ENCODE data around the gene MEGF9.
"Not testable (repeated sequence)": the region's sequence is repeated elsewhere in the genome, so short reads cannot be mapped to it uniquely, and the experiment has no call there.

The MEGF9 gene

GRCh38 chr9:120714088-120714845 lies at the start of gene MEGF9:
TSS of gene MEGF9 (minus strand) at chr9:120714470. CDS start at chr9:120714358, 112 bp downstream.
- DNase-seq (ENCODE audit: low read depth, low spot score): peak; percentile 98

- DNase-seq (ENCODE audit: low read depth, low spot score): no peak
Observed at GRCh38 chr9:120761006-120761405, 46.7 kb upstream of the MEGF9 start.

- DNase-seq (ENCODE audit: low read depth, low spot score): no peak
Observed at GRCh38 chr9:120759755-120760400, 45.6 kb upstream of the MEGF9 start.

GRCh38 chr9:120758544-120758943 lies 44.3 kb upstream of the MEGF9 start:
- DNase-seq (ENCODE audit: low read depth, low spot score): no peak

- DNase-seq (ENCODE audit: low read depth, low spot score): no peak
Observed at GRCh38 chr9:120757026-120757913, 43.0 kb upstream of the MEGF9 start.

- no peak for DNase-seq (ENCODE audit: low read depth, low spot score)
Observed at GRCh38 chr9:120756531-120756930, 42.3 kb upstream of the MEGF9 start.

GRCh38 chr9:120755810-120756434 lies 41.7 kb upstream of the MEGF9 start:
- DNase-seq (ENCODE audit: low read depth, low spot score): peak; percentile 44

- DNase-seq (ENCODE audit: low read depth, low spot score): no peak
Observed at GRCh38 chr9:120755044-120755443, 40.8 kb upstream of the MEGF9 start.

GRCh38 chr9:120750421-120750820 lies 36.2 kb upstream of the MEGF9 start:
- no peak for DNase-seq (ENCODE audit: low read depth, low spot score)

- not testable (repeated sequence) for DNase-seq (ENCODE audit: low read depth, low spot score)
Observed at GRCh38 chr9:120746366-120746765, 32.1 kb upstream of the MEGF9 start.

GRCh38 chr9:120745278-120745677 lies 31.0 kb upstream of the MEGF9 start:
- DNase-seq (ENCODE audit: low read depth, low spot score): no peak

GRCh38 chr9:120742951-120743416 lies 28.7 kb upstream of the MEGF9 start:
- DNase-seq (ENCODE audit: low read depth, low spot score): peak; percentile 4

- no peak for DNase-seq (ENCODE audit: low read depth, low spot score)
Observed at GRCh38 chr9:120741701-120742100, 27.4 kb upstream of the MEGF9 start.

- DNase-seq (ENCODE audit: low read depth, low spot score): no peak
Observed at GRCh38 chr9:120741191-120741590, 26.9 kb upstream of the MEGF9 start.

- DNase-seq (ENCODE audit: low read depth, low spot score): no peak
Observed at GRCh38 chr9:120740132-120740531, 25.9 kb upstream of the MEGF9 start.

GRCh38 chr9:120737416-120738165 lies 23.3 kb upstream of the MEGF9 start:
- DNase-seq (ENCODE audit: low read depth, low spot score): no peak

- DNase-seq (ENCODE audit: low read depth, low spot score): no peak
Observed at GRCh38 chr9:120736881-120737280, 22.6 kb upstream of the MEGF9 start.

- DNase-seq (ENCODE audit: low read depth, low spot score): no peak
Observed at GRCh38 chr9:120735415-120736126, 21.3 kb upstream of the MEGF9 start.

- DNase-seq (ENCODE audit: low read depth, low spot score): no peak
Observed at GRCh38 chr9:120734607-120735410, 20.5 kb upstream of the MEGF9 start.
